Activated CD4-positive, CD25-positive, alpha-beta regulatory T cell treated with anti-CD3 and anti-CD28 coated beads, Interleukin-2, amount 50 U/mL, for 72 hours (primary cell): Measurements from ENCODE around the gene SH3GLB2.
"Not testable (repeated sequence)": the region's sequence is repeated elsewhere in the genome, so short reads cannot be mapped to it uniquely, and the experiment has no call there.

Experiments
- DNase-seq: peaks from one replicate; pipeline ENCODE4 v3.0.0; 2021

Gene SH3GLB2

DNA sequence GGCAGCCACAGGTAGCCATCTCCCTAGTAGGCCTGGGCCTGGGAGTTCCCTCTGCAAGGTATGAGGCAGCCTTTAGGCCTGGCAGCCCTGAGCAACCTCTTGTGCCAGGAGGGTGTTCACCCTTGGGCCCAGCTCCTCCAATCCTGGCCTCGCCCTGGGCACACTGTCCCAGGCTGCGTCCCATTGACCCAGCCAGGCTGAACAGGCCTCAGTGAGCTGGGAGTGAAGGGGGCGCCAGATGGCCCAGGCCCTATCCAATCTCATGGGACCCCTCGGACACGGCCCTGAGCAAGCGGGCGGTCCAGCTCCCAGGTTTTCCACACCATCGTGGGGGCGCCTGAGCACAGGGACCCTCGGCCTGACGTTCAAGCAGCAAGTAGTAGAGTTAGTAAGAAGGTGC, 14.5 kb downstream of the SH3GLB2 start:
- DNase-seq = no peak

- DNase-seq = no peak
Measured at GRCh38 chr9:129012893-129013448, 15.2 kb downstream of the SH3GLB2 start.

DNA sequence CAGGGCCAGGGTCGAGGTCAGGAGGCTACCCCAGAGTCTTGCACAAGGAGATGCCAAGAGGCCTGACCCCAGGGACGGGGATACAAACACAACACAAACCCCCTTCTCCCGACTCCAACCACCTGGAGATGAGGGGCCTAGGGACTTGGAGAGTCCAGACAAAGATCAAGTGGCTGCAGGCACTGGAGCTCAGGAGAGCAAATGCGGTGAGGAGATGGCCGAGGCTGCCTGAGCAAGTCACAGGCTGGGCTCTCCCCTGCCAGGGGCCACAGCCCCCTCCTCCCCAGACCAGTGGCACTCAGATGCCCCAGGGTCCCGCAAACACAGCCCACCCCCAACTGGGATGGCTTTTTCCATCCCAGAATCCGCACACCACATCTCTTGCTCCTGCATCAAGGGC, 15.8 kb downstream of the SH3GLB2 start:
- no peak for DNase-seq

DNA sequence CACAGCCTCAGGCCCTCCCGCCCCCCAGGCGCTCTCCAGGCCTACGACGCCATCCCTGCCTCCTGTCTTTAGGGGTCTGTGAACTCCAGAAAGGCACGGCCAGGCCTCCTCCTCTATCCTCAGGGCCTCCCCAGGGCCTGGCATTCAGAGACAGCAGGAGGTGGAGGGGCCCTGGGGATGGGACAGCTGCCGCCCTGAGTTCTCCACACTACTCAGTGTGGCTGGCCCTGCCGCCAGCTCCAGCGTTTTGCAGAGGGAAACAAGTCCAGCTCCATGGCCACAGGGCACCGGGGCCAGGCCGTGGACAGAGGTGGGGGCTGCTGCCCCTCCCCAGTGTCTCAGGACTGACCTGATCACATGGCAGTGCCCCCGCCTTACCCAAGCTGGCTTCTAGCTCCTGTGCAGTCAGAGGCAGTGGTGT, 16.4 kb downstream of the SH3GLB2 start:
- DNase-seq = no peak

DNA sequence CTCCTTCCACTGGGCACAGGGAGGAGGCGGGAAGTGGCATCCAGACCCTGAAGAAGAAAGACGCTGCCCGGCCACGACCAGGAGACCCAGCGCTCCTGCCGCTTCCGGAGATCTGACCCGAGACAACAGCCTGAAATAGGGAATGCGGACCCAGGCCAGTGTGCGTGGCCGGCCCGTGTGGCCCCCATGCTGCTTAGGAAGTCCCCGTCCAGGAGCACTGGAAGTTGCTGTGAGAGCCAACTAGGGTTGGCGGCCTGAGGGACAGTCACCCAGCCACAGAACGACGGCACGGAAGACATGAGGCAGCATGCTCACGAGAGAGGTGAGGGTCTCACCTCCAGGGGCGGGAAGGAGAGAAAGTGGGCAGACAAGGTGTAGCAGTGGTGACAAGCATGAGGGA, 17.0 kb downstream of the SH3GLB2 start:
- DNase-seq = no peak

GRCh38 chr9:129010267-129010975, 17.7 kb downstream of the SH3GLB2 start:
- no peak for DNase-seq

DNA sequence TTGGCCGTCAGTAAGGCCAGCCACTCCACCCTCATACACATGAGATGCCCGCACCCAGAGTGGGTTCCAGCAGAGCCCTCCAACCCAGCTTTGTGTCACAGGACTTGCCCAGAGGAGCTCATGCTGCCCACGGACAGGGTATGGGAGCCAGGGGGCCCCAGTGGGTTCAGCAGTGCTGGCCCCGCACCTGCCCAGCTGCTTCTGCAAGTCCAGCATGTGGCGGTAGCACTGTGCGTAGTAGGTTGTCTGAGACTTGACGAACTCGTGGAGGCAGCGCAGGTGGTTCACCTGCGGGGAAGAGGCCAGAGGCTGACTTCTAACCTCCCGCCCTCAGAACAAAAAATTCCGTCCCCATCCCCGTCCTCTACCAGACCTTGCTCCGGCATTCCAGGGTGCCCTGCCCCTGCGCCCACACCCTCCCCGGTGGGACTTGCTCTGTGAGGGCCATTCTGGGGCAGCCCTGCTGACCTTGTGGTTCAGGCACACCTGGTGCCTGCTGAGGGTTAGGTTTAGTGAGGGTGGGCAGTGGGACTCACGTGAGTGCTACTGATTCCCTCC, 18.5 kb downstream of the SH3GLB2 start:
- no peak for DNase-seq

- no peak for DNase-seq
Measured at GRCh38 chr9:129008986-129009583, 19.0 kb downstream of the SH3GLB2 start.

GRCh38 chr9:129008469-129008965, 19.6 kb downstream of the SH3GLB2 start:
- no peak for DNase-seq

- no peak for DNase-seq
Measured at GRCh38 chr9:129007766-129008468, 20.2 kb downstream of the SH3GLB2 start.

- DNase-seq = no peak
Measured at GRCh38 chr9:129007035-129007765, 20.9 kb downstream of the SH3GLB2 start.

DNA sequence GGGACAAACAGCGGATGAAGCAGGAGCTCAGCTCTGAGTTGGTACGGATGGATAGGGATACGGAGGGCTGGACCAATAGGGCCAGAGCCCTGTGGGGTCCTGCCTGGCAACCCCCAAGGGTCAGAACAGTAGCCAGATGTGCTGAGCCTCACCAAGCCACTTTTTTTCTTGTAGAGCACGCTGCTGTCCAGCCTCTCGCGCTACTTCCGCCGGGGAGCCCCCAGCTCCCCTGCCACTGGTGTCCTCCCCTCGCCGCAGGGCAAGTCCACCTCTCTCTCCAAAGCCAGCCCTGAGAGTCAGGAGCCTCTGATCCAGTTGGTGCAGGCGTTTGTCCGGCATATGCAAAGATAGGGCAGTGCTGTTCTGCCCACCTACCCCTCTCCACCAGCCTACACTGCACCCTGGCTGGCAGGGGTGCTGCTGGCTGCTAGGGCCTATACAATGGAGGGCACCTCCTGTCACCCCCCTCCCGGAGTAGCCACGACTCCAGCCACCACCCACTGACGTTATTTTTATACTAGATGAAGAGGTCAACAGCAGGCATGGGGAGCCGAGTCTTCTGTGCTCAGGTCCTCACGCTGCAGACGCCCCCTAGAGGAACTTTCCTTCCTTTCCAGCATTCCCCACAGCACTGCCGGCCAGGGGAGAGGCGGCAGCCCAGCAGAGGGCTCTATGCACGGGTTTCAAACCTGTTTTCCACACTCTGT, 21.6 kb downstream of the SH3GLB2 start:
- DNase-seq = no peak

GRCh38 chr9:129005336-129005997, 22.7 kb downstream of the SH3GLB2 start:
- DNase-seq = no peak

- not testable (repeated sequence) for DNase-seq
Measured at GRCh38 chr9:129004173-129004572, 24.0 kb downstream of the SH3GLB2 start.

DNA sequence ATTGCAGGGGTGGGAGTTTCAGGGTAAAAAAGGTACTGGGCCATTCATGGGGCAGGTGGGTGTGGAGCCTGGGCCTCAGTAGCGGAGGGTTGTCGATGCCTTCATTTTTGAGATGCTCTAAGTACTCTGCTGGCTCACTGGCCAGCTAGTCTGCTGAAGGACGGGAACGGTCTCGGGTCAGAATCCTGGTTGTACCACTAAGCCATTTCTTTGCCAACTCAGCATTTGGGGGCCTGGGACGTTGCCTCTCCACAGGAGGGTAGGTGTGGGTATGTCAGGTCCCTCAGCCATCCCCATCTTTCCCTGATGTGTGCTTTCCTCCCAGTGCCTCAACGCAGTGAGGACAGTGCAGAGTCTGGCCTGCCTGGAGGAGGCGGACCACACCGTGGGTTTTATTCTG, 25.1 kb downstream of the SH3GLB2 start:
- no peak for DNase-seq

GRCh38 chr9:129001504-129002325, 26.4 kb downstream of the SH3GLB2 start:
- no peak for DNase-seq

DNA sequence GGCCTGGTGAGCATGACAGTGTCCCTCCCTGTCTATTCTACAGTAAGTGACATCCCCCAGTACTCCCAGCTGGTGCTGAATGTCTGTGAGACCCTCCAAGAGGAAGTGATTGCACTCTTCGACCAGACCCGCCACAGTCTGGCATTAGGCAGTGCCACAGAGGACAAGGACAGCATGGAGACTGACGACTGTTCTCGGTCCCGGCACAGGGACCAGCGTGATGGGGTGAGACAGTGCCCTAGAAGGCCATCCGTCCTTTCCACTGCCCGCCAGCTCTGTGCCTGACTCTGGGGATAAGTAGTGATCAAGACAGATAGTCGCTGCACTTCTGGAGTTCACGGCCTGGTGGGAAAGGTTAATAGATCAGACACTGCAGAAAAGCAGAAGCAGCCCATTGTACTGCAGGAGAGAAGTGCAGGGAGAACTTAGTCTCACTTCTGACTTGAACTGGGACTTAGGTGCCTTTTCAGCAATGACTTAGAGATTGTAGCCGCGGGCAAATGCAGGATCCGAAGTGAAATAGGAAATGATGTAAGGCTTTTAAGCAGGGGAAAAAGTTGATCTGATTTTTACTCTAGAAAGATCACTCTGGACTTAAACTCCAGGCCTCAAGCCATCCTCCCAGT, 28.4 kb downstream of the SH3GLB2 start:
- DNase-seq = no peak

- no peak for DNase-seq
Measured at GRCh38 chr9:128998462-128998861, 29.7 kb downstream of the SH3GLB2 start.

DNA sequence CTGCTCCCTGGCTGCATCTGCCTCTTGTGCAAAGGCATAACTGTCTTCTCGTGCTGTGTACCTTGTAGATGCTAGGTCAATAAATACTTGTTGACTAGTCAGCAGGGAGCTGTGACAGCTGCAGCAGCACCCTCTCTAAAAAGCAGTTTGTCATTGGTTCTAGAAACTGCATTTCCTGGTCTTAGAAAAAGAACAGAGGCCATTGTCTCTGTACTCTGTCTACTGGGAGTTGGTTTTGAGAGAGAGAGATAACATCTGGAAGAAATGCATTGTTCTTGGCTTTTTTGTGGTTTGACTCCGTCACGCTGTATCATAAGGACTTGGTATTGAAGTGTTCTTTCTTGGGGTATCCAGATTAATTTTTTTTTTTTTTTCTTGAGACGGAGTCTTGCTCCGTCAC, 32.3 kb downstream of the SH3GLB2 start:
- DNase-seq = no peak

DNA sequence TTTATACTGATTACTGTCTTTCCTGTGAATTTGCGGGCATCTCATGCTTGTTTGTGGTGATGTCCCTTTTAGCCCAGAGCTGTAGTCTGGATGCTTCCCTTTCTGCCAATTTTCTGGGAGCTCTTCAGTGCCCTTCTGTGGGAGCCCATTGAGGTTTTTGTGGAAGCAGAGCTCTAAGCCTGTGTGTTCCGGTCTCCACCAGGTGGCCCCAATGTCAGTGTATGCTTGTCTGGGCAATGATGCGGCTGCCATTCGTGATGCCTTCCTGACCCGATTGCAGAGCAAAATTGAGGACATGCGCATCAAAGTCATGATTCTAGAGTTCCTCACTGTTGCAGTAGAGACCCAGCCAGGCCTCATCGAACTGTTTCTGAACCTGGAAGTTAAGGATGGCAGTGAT, 35.1 kb downstream of the SH3GLB2 start:
- DNase-seq = no peak
